Measurements from ENCODE around the gene EIF6.

- TF ChIP-seq POLR2A (IDR thresholded peaks at IDR 0.05; ENCODE audit: low read depth, low read length) (no peak), POLR2AphosphoS5 (IDR thresholded peaks at IDR 0.05; ENCODE audit: low read depth, low read length) (no peak)
These were observed 26.8 kb upstream of the EIF6 start for GRCh38 chr20:35311409-35311808.

Data from GM12892 (cell line).